GM12878 (cell line): ENCODE measurements around the gene ACAP1. TPM values are rescaled to one million over a fixed set of nuclear protein-coding genes. Genes with fewer than 3 reads are reported as not detected.
"Not testable (repeated sequence)": the region's sequence is repeated elsewhere in the genome, so short reads cannot be mapped to it uniquely, and the experiment has no call there.

Experiments used
- ATAC-seq: fragments of 200-7000 bp; cut with Tn5 transposase; 3 replicates; pipeline ENCODE4 v1.9.1; 2020; ENCODE audit warnings: mild to moderate bottlenecking, moderate library complexity
- BruUV-seq: library from RNA; stranded (reverse); fragments of 400-500 nt; replicated peaks from 2 replicates; lab custom pipeline; 2021; lab: Mats Ljungman, UMichigan
- CTCF ChIA-PET: fragments of 300-600 bp; sonication (Branson Sonifier 250); formaldehyde crosslinking; extraction: SDS; loops from one replicate; lab custom pipeline; 2021; ENCODE audit warnings: inconsistent platforms; lab: Yijun Ruan, JAX
- POLR2A ChIA-PET: fragments of 350-600 bp; formaldehyde crosslinking; extraction: SDS; loops from one replicate; lab custom pipeline; 2021; ENCODE audit warnings: inconsistent platforms; lab: Charles Lee
- RAD21 ChIA-PET: fragments of 300-600 bp; sonication (Branson Sonifier 250); formaldehyde crosslinking; loops from one replicate; lab custom pipeline; 2023; ENCODE audit warnings: antibody characterized with exemption; ENCODE audit not compliant: unreplicated experiment; lab: Charles Lee
- SMC1A ChIA-PET: fragments of 300-600 bp; sonication (Branson Sonifier 250); formaldehyde crosslinking; loops from one replicate; lab custom pipeline; 2023; ENCODE audit not compliant: unreplicated experiment, uncharacterized antibody; lab: Charles Lee
- DNase-seq: peaks from one replicate; pipeline ENCODE4 v3.0.0-alpha.2; 2011; ENCODE audit warnings: low read depth, low spot score
- FAIRE-seq: peaks from 3 replicates; lab custom pipeline; 2011; peaks lifted over from hg19 to GRCh38; lab: Jason Lieb, UNC
- H2AFZ ChIP-seq: 2 replicates; pipeline ENCODE4 v1.6.0; 2011; ENCODE audit warnings: low read depth, low read length, control low read depth; ENCODE audit not compliant: control insufficient read depth
- H3K27ac ChIP-seq: 2 replicates; pipeline ENCODE4 v1.5.1; 2011; ENCODE audit warnings: control low read depth; ENCODE audit not compliant: control insufficient read depth, insufficient read depth
- H3K27me3 ChIP-seq, 2 experiments: replicated peaks in 1 of 2; 2 replicates each; pipeline versions ENCODE4 v1.6.0 to v1.6.1; 2011; ENCODE audit warnings: low read length in 1 of 2; ENCODE audit not compliant: control insufficient read depth in 2 of 2, insufficient read depth in 2 of 2
- H3K36me3 ChIP-seq, 2 experiments: 2 replicates each; pipeline ENCODE4 v1.5.1; 2011; ENCODE audit warnings: low read length in 1 of 2; ENCODE audit not compliant: control insufficient read depth in 2 of 2, insufficient read depth in 2 of 2
- H3K4me1 ChIP-seq: 2 replicates; pipeline ENCODE4 v1.6.1; 2011; ENCODE audit warnings: mild to moderate bottlenecking, low read length, moderate library complexity, mixed read lengths; ENCODE audit not compliant: control insufficient read depth, insufficient read depth
- H3K4me2 ChIP-seq: 2 replicates; pipeline ENCODE4 v1.6.0; 2011; ENCODE audit warnings: control low read depth; ENCODE audit not compliant: control insufficient read depth, insufficient read depth
- H3K4me3 ChIP-seq: fragments of 200-600 bp; sonication (generic); 2 replicates; pipeline ENCODE4 v1.5.1; 2016
- H3K79me2 ChIP-seq: 2 replicates; pipeline ENCODE4 v1.6.0; 2011; ENCODE audit warnings: low read length; ENCODE audit not compliant: control insufficient read depth, insufficient read depth
- H3K9ac ChIP-seq: 2 replicates; pipeline ENCODE4 v1.8.0; 2011; ENCODE audit warnings: low read length, control low read depth, mixed read lengths; ENCODE audit not compliant: control insufficient read depth, insufficient read depth
- H3K9me3 ChIP-seq: replicated peaks from 3 replicates; pipeline ENCODE4 v1.5.1; 2011; ENCODE audit warnings: mild to moderate bottlenecking, low read length; ENCODE audit not compliant: control insufficient read depth, insufficient read depth
- H4K20me1 ChIP-seq: 2 replicates; pipeline ENCODE4 v1.6.0; 2011; ENCODE audit not compliant: control insufficient read depth, insufficient read depth
- GABPA ChIP-seq: IDR thresholded peaks from 2 replicates; pipeline ENCODE4 v1.6.1; 2014; ENCODE audit warnings: antibody characterized with exemption, low read depth, mild to moderate bottlenecking, inconsistent platforms
- IKZF2 ChIP-seq, 2 experiments: fragments of 450-650 bp; IDR thresholded peaks; 2 replicates each; pipeline ENCODE4 v1.6.1; 2017; ENCODE audit warnings: mild to moderate bottlenecking in 2 of 2, moderate library complexity in 2 of 2
- JUND ChIP-seq: IDR thresholded peaks from 2 replicates; pipeline ENCODE4 v1.6.1; 2012; ENCODE audit warnings: low read depth, mild to moderate bottlenecking, low read length, improper control_type of control experiment, moderate library complexity
- NFYB ChIP-seq: IDR thresholded peaks from 2 replicates; pipeline ENCODE4 v1.6.1; 2011; ENCODE audit warnings: low read depth, mild to moderate bottlenecking, low read length, improper control_type of control experiment, moderate library complexity; ENCODE audit not compliant: insufficient read depth
- PML ChIP-seq: IDR thresholded peaks from 2 replicates; pipeline ENCODE4 v1.6.1; 2012; ENCODE audit warnings: low read length, inconsistent platforms
- SMC3 ChIP-seq: IDR thresholded peaks from 2 replicates; pipeline ENCODE4 v1.6.1; 2011; ENCODE audit warnings: low read length, improper control_type of control experiment, borderline replicate concordance
- ZNF384 ChIP-seq: IDR thresholded peaks from 2 replicates; pipeline ENCODE4 v1.6.1; 2012; ENCODE audit warnings: low read depth, mild to moderate bottlenecking, low read length, improper control_type of control experiment, borderline replicate concordance
- WGBS: methylation state at CpG from one replicate; pipeline ENCODE4 v1.1.6; 2016; ENCODE audit warnings: low lambda C conversion rate; ENCODE audit not compliant: insufficient replicate concordance, insufficient coverage; ENCODE audit errors: missing lambda C conversion rate; 5-methylcytosine and 5-hydroxymethylcytosine counted together
- in situ Hi-C: fragments of 300-500 bp; cut with MboI; formaldehyde crosslinking; loops from 9 replicates; pipeline ENCODE4 v1.14.3; 2018; ENCODE audit warnings: mixed read lengths
- intact Hi-C: fragments of 100-400 bp; cut with micrococcal nuclease; formaldehyde crosslinking; loops from one replicate; pipeline ENCODE4 v1.14.2; 2022; ENCODE audit not compliant: unreplicated experiment
- polyA plus RNA-seq, 11 experiments: library from polyadenylated mRNA; depleted of rRNA in 4 of 11; unstranded in 6 of 11; stranded (reverse) in 5 of 11; fragments of >200 nt; fragmentation: Nextera tagmentation in 4 of 11; fragmentation: Illumina TruSeq in 1 of 11; extraction: Ambion mirVana in 4 of 11; extraction: Trizol in 1 of 11; gene quantifications; 1 replicate in 1 of 11; 2 replicates in 10 of 11; pipeline versions ENCODE4 v1.2.1 to v1.2.3, GENCODE V29; 2011 to 2016; ENCODE audit warnings: inconsistent platforms in 2 of 11, missing spikeins in 2 of 11, low read depth in 1 of 11
- total RNA-seq, 4 experiments: library from RNA; depleted of rRNA in 3 of 4; stranded (reverse); fragments of >200 nt in 3 of 4; fragmentation: Illumina TruSeq in 1 of 4; extraction: Trizol in 1 of 4; gene quantifications; 2 replicates each; pipeline versions ENCODE4 v1.2.1 to v1.2.3, GENCODE V29; 2013 to 2021
- TF ChIP-seq, protein P1 (sequence below): IDR thresholded peaks from 2 replicates; pipeline ENCODE4 v1.6.1; 2011; ENCODE audit warnings: borderline replicate concordance, low read depth, mild to moderate bottlenecking, moderate library complexity, mixed read lengths, low read length; ENCODE audit not compliant: insufficient read depth; ENCODE audit errors: extremely low read length

The ACAP1 gene
- total and polyA plus RNA-seq, 10 of the 15 experiments (the other 5 are each of a cell fraction or from before 2014, with no cell fraction given), result 5.7 to 245 (median 118) TPM

GRCh38 chr17:7363311-7363710, 27.0 kb downstream of the ACAP1 start:
- no TSS peak for BruUV-seq
- no peak for TF ChIP-seq ZNF384
- TF ChIP-seq GABPA, result no peak
- TF ChIP-seq, protein P1, sequence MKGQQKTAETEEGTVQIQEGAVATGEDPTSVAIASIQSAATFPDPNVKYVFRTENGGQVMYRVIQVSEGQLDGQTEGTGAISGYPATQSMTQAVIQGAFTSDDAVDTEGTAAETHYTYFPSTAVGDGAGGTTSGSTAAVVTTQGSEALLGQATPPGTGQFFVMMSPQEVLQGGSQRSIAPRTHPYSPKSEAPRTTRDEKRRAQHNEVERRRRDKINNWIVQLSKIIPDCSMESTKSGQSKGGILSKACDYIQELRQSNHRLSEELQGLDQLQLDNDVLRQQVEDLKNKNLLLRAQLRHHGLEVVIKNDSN, result no peak
- no peak for TF ChIP-seq NFYB
- TF ChIP-seq SMC3, result no peak
- no peak for TF ChIP-seq IKZF2 (IDR thresholded peaks at IDR 0.05)
- TF ChIP-seq PML, result no peak
- no peak for TF ChIP-seq JUND

GRCh38 chr17:7365963-7366362, 29.6 kb downstream of the ACAP1 start:
- WGBS, result 68% methylated on average over 6 of the region's 7 CpGs
- CTCF ChIA-PET, H3K4me3 ChIP-seq, H3K27me3 ChIP-seq, H4K20me1 ChIP-seq, H2AFZ ChIP-seq, in situ Hi-C loops, H3K4me2 ChIP-seq, ATAC-seq, FAIRE-seq, POLR2A ChIA-PET, SMC1A ChIA-PET, RAD21 ChIA-PET, H3K27ac ChIP-seq, H3K4me1 ChIP-seq, intact Hi-C loops, BruUV-seq, DNase-seq, H3K36me3 ChIP-seq, H3K9ac ChIP-seq, H3K9me3 ChIP-seq, H3K79me2 ChIP-seq: not testable (repeated sequence)

More at GRCh38 chr17:7363311-7363710, 27.0 kb downstream of the ACAP1 start:
- ChIA-PET POLR2A (interaction anchor here (0.6 kb wide), 1 partner anchor 118 kb away, joined by 4 read pairs; no protein-coding TSS in a partner anchor), RAD21 (interaction anchor here (0.7 kb wide), 1 partner anchor 113 kb away, joined by 3 read pairs; no protein-coding TSS in a partner anchor), SMC1A (no interaction called here), CTCF (interaction anchor here (3.5 kb wide), 1 partner anchor 9 kb away, joined by 15 read pairs; no protein-coding TSS in a partner anchor)
- whole genome bisulfite sequencing, result 51% methylated on average over 6 of the region's 6 CpGs
- no peaks in the 10 kb centered on the region for H3K4me1 ChIP-seq
- no peak for DNase-seq
- no peaks in the 10 kb centered on the region for H3K27me3 ChIP-seq
- no peak for FAIRE-seq
- H3K4me3 ChIP-seq, result no peak overlapping the region
- ATAC-seq, result no peak
- no peaks in the 10 kb centered on the region for H3K9me3 ChIP-seq
- intact Hi-C loops (no loop called here), in situ Hi-C loops (no loop called here)
- H2AFZ ChIP-seq, result no peak overlapping the region
- H3K36me3 ChIP-seq, result no peaks in the 10 kb centered on the region
- H3K4me2 ChIP-seq, result no peak overlapping the region
- H3K79me2 ChIP-seq, result no peaks in the 10 kb centered on the region
- H4K20me1 ChIP-seq, result no peaks in the 10 kb centered on the region
- no peak overlapping the region for H3K27ac ChIP-seq
- H3K9ac ChIP-seq, result no peak overlapping the region
